GM21390 (cell line): Measurements from ENCODE around the gene NUDT5.
"Not testable (repeated sequence)": the region's sequence is repeated elsewhere in the genome, so short reads cannot be mapped to it uniquely, and the experiment has no call there.

Experiments used
- ATAC-seq: cut with Tn5 transposase; IDR thresholded peaks from one replicate; pipeline ENCODE4 v1.9.1; 2021; ENCODE audit not compliant: unreplicated experiment

The NUDT5 gene

GRCh38 chr10:12207114-12207513, 11.4 kb upstream of the NUDT5 start:
- ATAC-seq = no peak

- no peak for ATAC-seq
These were observed 9.4 kb upstream of the NUDT5 start for GRCh38 chr10:12205082-12205481.

- no peak for ATAC-seq
These were observed 6.5 kb upstream of the NUDT5 start for GRCh38 chr10:12202226-12202625.

GRCh38 chr10:12201543-12201942, 5.9 kb upstream of the NUDT5 start:
- ATAC-seq = no peak

- ATAC-seq = no peak
These were observed 5.2 kb upstream of the NUDT5 start for GRCh38 chr10:12200850-12201249.

- ATAC-seq = no peak
These were observed 2.5 kb upstream of the NUDT5 start for GRCh38 chr10:12198156-12198555.

- ATAC-seq = no peak
These were observed 980 bp upstream of the NUDT5 start for GRCh38 chr10:12196531-12197211.

- ATAC-seq = peak; percentile 16
These were observed 449 bp downstream of the NUDT5 start for GRCh38 chr10:12195281-12195602.

- ATAC-seq = no peak
These were observed 879 bp downstream of the NUDT5 start for GRCh38 chr10:12194752-12195271.

- ATAC-seq = no peak
These were observed 2.5 kb downstream of the NUDT5 start for GRCh38 chr10:12193193-12193592.

- ATAC-seq = no peak
These were observed 4.0 kb downstream of the NUDT5 start for GRCh38 chr10:12191715-12192114.

- ATAC-seq = no peak
These were observed 6.3 kb downstream of the NUDT5 start for GRCh38 chr10:12189426-12189825.

- ATAC-seq = no peak
These were observed 7.0 kb downstream of the NUDT5 start for GRCh38 chr10:12188656-12189055.

- ATAC-seq = no peak
These were observed 8.3 kb downstream of the NUDT5 start for GRCh38 chr10:12187321-12187905.

- ATAC-seq = no peak
These were observed 9.4 kb downstream of the NUDT5 start for GRCh38 chr10:12186323-12186722.

- ATAC-seq = no peak
These were observed 11.5 kb downstream of the NUDT5 start for GRCh38 chr10:12184165-12184564.

GRCh38 chr10:12181065-12181775, 14.5 kb downstream of the NUDT5 start:
- no peak for ATAC-seq

- no peak for ATAC-seq
These were observed 15.3 kb downstream of the NUDT5 start for GRCh38 chr10:12180221-12180974.

- no peak for ATAC-seq
These were observed 16.0 kb downstream of the NUDT5 start for GRCh38 chr10:12179606-12180170.

- no peak for ATAC-seq
These were observed 18.0 kb downstream of the NUDT5 start for GRCh38 chr10:12177642-12178041.

GRCh38 chr10:12171512-12171911, 24.2 kb downstream of the NUDT5 start:
- not testable (repeated sequence) for ATAC-seq
